Measurements from ENCODE around the gene C19orf38. TPM values are rescaled to one million over a fixed set of nuclear protein-coding genes. Genes with fewer than 3 reads are reported as not detected.

The C19orf38 gene
- total and polyA plus RNA-seq, 9 of the 15 experiments (the other 6 are each of a cell fraction or from before 2014, with no cell fraction given) = 0.14 to 0.18 TPM; not detected in 7

DNA sequence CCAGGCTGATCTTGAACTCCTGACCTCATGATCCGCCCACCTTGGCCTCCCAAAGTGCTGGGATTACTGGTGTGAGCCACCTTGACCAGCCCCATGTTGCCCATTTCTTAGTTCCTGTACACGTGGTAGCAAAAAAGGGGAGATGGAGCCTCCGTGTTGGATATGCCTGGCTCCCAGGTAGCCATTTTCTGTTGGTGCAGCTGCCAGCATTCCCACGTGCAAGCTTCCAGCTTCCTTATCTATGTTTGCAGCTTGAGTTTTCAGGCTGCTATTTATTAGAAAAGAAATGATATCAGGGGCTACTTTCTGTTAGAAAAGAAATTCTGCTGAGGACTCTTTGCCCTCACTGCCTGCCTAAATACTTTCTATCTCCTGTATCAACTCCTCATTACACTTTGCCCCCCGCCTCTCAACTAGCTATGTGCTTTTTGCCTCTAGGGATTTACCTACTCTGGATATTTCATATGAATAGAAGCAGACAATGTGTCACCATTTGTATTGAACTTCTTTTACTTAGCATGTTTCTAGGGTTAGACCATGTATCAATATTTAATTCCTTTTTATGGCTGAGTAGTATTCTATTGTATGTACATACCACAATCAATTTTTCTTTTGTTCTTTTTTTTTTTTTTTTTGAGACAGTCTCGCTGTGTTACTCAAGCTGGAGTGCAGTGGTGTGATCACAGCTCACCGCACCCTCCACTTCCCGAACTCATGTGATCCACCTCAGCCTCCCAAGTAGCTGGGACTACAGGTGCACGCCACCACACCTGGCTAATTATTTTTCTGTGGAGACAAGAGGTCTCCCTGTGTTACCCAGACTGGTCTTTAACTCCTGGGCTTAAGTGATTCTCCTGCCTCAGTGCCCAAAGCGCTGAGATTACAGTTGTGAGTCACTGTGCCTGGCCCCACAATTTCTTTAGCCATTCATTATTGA lies 8.8 kb upstream of the C19orf38 start (continued):
- no peak for TF ChIP-seq REST (IDR thresholded peaks at IDR 0.05; ENCODE audit: borderline replicate concordance)
- no peak for TF ChIP-seq REST (CRISPR knock-in tag; IDR thresholded peaks at IDR 0.05; ENCODE audit: low read depth)
- TF ChIP-seq TAL1 (IDR thresholded peaks at IDR 0.05) = peak; percentile 86
- peak; percentile 52 for TF ChIP-seq NR2C1 (IDR thresholded peaks at IDR 0.05)
- 0 out of 2 replicates have a peak, but pooled peaks have one; percentile 39 for TF ChIP-seq NR2C1 (tag; IDR thresholded peaks at IDR 0.05)
- TF ChIP-seq FOXA3 (CRISPR knock-in tag; conservative IDR thresholded peaks at IDR 0.05 in 1 of 2, IDR thresholded peaks at IDR 0.05 in 1 of 2) = no peak
- peak in 1 of 2 experiments; percentile 55; a peak in 1 of 4 replicates for TF ChIP-seq TEAD1 (CRISPR knock-in tag; IDR thresholded peaks at IDR 0.05)
- no peak for TF ChIP-seq SIRT6 (IDR thresholded peaks at IDR 0.05; ENCODE audit: low read depth, low read length)
- 0 out of 2 replicates have a peak, but pooled peaks have one; percentile 25 for TF ChIP-seq FOXJ2 (tag; IDR thresholded peaks at IDR 0.05)

Measured in K562 (cell line).